ENCODE measurements around the gene PNKD.

Gene PNKD

GRCh38 chr2:218315397-218315796, 45.1 kb downstream of the PNKD start:
- no peak for DNase-seq (ENCODE audit: low read depth)

DNA sequence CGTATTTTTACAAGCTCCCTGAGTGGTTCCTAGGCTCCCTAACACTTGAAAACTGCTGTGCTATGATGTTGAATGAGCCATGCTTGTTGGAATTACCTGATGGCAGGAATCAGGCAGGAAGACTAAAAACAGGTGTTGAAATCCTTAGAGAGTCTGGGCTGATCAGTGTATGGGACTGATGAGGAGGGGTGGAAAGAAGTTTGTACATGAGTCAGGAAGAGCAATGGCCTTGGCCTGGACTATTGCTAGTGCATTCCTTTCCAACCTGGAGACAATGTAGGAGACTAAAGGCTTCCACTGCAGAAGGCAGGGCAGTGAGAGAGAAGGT, 46.9 kb downstream of the PNKD start:
- DNase-seq (ENCODE audit: low read depth), result no peak

DNA sequence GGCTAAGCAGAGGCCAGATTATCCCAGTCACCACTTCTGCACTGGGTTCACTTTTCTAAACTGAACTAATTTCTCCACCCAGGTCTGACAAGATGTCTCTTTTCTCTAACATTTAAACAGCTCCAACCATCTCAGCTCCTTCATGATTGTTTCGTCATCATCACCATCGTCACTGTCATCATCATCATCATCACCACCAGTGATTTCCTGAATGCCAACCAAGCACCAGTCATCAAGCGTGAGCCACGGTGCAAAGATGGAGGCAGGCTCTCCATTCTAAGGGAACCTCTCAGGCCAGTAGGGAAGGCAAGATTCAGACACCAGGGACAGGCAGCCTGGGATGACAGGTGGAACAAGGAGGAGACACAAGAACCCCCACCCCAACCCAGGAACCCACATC, 47.5 kb downstream of the PNKD start:
- no peak for DNase-seq (ENCODE audit: low read depth)

DNA sequence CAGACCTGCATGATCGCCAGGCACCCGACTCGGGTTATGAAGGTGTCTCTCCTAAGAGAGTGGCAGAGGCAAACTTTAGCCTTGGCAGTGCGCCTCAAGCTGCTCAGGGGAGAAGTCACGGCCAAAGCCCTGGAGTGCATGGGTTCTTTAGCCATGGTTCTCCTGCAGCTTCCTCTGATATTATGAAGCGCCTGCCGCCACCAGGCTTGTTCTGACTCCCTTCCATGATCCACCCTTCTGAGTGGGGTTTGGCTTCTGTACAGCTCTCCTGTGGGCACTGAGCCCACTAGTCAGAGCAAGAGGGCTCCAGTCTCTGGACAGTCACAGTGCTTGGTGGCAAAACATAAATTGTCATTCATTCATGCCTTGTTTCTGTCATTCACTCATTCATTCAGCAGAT, 47.9 kb downstream of the PNKD start:
- no peak for DNase-seq (ENCODE audit: low read depth)

DNA sequence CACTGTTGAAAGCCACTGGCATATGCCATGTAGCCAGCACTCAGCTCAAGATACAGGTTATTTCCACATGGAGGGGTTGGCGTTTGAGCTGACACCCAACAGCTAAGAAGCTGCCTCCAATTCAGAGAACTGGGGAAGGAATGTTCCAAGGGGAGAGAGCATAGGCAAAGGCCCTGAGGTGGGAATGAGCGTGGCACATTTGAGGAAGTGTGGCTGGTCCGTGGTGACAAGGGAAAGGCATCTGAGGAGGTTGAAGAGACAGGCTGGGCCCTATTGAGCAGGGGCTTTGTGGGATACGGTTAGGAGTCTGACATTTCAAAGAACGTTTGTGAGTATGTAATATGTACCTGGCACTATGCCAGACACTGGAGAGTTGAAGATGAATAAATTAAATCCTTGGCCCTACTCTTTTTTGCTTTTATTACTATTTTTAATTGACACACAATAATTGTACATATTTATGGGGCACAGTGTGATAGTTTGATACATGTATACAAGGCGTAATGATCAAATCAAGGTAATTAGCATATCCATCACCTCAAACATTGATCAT, 49.6 kb downstream of the PNKD start:
- DNase-seq (ENCODE audit: low read depth), result no peak

GRCh38 chr2:218320704-218321336, 50.5 kb downstream of the PNKD start:
- no peak for DNase-seq (ENCODE audit: low read depth)

DNA sequence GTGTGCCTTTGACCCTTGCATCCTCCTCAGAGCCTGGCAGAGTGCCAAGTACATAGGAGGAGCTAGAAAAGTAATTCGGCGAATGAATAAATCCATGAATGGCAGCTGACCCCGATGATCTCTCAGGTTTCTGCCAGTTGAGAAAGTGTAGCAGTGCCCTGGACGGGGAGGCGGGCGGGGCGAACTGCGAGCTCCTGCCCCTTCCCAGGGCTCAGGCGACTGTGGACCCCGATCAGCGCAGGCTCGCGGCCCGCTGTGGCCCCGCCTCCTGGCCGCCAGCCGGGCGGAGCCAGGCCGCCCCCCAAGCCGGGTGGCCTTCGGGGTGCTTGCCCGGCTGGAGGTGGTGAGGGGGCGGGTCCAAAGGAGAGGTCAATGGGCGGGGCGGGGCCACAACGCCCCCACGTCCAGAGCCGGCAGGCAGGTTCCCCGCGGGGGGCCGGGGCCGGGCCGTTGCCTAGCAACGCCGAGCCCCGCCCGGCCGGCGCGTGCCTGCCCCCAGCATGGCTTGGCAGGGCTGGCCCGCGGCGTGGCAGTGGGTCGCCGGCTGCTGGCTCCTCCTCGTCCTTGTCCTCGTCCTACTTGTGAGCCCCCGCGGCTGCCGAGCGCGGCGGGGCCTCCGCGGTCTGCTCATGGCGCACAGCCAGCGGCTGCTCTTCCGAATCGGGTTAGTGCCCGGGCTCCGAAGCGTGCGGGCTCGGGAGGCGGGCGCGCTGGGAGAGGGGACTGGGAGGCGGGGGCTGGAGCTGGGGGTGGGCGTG, 52.6 kb downstream of the PNKD start:
- DNase-seq (ENCODE audit: low read depth), result peak; percentile 37

- DNase-seq (ENCODE audit: low read depth), result no peak
Observed at GRCh38 chr2:218323526-218324472, 53.5 kb downstream of the PNKD start.

DNA sequence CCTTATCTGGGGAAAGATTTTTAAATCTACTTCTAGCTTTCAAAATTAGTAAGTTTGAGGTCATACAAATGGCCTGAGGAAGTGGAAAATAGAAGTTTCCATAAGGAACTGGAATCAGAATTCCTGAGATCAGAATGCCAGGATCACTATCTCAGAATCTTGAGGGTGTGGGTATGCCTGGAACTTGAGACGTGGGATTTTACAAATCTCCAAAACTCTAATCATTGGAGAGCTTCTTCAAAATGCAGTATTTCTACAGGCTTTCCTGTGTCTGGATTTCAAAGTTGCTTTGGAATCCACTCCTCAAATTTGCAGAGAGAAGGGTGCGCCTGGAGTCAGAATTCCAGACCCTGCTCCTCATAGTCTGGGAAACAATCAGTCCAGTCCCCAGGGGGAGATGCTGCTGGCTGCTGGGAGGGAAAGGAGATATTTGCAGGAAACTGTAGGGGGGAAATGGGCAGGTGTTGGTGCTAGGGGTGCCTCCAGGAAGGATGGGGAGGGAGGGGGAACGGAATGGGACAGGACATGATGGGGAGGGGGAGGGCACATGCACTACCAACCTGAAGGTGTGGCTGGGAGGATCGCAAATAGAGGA, 55.3 kb downstream of the PNKD start:
- no peak for DNase-seq (ENCODE audit: low read depth)

GRCh38 chr2:218326315-218326714, 56.0 kb downstream of the PNKD start:
- no peak for DNase-seq (ENCODE audit: low read depth)

DNA sequence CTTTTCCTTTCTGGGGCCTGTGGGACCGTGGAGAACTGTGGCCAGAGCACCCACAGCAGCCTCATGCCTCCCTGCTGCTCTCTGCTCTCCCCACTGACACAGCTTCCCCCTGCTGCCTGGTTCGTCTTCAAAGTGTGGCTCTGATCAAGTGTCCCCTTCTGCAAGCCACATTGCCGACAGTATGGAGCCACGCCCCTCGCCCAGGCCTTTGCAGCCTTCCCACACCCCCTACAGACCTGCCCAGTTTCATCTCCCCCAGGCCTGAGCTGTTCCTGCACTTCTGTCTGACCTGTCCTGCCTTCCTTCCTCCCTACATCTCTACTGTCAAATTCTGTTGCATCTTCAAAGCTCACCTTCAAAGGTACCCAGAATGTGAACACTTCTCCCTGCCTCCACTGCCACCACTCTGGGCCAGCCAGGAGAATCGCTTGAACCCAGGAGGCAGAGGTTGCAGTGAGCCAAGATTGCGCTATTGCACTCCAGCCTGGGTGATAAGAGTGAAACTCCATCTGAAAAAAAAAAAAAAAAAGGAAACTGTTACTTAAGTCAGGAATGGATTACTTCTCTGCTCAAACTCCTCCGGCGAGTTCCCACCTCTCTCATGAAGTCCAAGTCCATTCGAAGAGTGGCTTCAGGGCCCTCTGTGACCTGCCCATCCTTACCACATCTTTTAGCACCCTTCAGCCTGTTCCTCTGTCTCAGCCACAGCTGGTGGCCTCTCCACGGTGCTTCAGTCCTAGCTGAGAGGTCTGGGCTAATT, 57.3 kb downstream of the PNKD start:
- DNase-seq (ENCODE audit: low read depth), result no peak

- no peak for DNase-seq (ENCODE audit: low read depth)
Observed at GRCh38 chr2:218328294-218328693, 58.0 kb downstream of the PNKD start.

DNA sequence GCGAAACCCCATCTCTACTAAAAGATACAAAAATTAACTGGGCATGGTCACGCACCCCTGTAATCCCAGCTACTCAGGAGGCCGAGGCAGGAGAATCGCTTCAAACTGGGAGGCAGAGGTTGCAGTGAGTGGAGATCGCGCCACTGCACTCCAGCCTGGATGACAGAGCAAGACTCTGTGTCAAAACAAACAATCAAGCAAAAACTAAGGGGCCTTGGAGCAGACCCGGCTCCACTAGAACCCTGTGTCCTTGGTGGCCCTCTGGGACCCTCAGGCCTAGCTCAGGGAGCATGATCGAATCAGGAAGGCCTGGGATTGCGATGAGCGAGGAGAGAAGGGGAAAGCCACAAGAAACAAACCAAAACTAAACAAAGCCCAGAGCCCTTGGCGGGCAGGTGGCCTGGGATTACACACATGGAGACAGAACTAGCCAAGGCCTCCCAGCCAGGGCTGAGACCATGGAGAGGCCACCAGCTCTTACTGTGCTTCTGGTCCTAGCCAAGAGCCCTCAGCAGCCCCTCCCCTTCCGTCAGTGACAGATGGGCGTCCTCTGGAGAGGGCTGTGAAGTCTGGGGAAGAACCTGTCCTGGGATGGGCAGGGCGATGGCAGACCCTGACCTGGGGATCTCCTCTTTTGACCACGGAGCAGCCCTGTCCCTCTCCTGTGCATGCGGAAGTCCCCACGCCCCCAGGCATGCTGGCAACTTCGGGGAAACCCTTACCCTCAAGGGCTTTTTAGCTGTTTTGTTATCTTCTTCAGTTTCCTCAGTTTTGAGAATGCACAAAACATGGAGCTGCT, 58.9 kb downstream of the PNKD start:
- no peak for DNase-seq (ENCODE audit: low read depth)

- DNase-seq (ENCODE audit: low read depth), result no peak
Observed at GRCh38 chr2:218329826-218330593, 59.7 kb downstream of the PNKD start.

DNA sequence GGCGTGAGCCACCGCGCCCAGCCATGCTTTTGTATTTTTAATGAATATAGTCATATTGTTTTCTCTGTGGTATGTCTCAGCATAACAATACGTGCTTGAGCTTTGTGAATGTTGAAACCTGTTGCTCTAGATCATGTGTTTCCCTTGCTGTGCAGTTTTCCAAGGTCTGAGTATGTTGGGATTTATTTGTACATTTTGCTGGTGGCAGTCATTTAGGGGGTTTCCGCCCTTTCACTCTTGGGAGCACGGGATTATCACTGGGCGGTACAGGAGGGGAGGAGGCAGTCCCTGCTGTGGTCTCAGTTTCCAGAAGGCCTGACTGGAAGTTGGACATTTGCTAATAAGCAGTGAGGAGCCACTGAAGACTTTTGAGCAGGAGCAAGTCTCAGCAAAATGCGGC, 61.4 kb downstream of the PNKD start:
- DNase-seq (ENCODE audit: low read depth), result no peak

GRCh38 chr2:218332288-218332687, 62.0 kb downstream of the PNKD start:
- DNase-seq (ENCODE audit: low read depth), result no peak

DNA sequence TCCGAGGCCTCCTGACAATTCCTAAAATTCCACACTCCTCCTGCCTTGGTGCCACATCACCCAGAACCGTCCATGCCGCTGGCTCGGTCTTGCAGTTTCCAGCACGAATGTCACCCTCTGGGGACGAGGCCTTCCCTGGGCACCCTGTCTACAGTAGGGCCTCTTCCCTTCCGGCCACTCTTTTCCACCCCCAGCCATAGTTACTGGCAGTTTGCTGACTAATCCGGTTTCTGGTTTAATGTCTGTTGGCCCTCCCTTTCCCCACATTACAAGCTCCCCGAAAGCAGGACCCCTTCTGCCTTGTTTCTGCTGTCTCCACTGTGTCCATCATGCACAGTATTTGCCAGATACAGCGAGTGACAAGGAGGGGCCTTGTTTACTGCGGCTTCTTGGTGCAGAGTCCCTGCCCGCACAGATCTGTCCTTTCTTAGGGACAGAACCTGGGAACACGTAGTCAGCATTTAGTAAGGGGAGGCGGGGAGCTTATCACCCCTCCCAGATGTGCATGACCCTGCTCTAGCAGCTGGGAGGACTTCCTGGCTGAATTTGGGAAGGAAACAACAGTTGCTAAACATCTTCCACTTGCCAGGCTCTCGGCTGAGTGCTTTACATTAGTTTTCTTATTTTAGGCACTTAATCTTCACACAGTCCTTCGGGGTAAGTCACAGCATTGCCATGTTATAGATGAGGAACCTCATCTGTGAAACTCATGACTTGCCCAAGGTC, 62.8 kb downstream of the PNKD start:
- DNase-seq (ENCODE audit: low read depth), result no peak

DNA sequence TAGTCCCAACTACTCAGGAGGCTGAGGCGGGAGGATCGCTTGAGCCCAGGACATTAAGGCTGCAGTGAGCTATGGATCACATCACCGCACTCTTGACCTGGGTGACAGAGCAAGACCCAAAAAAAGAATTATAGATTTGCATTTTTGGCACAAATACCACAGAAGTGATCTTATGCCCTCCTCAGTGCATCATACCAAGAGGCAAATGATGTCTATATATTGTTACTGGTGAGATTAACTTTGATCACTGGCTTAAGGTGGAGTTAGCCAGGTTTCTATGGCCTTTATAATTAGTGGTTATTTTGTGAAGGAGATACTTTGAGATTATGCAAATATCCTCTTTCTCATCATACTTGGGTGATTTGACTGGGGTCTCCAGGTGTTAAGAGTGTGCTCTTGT, 64.2 kb downstream of the PNKD start:
- DNase-seq (ENCODE audit: low read depth), result no peak

GRCh38 chr2:218340656-218341055, 70.3 kb downstream of the PNKD start:
- no peak for DNase-seq (ENCODE audit: low read depth)

All from activated T-cell treated with anti-CD3 and anti-CD28 coated beads for 48 hours (primary cell).